Endothelial cell of umbilical vein (primary cell): ENCODE results near the gene CST9L. TPM values are rescaled to one million over a fixed set of nuclear protein-coding genes. Genes with fewer than 3 reads are reported as not detected.

ENCODE experiments used
- BruUV-seq: library from RNA; stranded (reverse); fragments of 400-500 nt; replicated peaks from 2 replicates; lab custom pipeline; 2021; lab: Mats Ljungman, UMichigan
- CTCF ChIA-PET: fragments of 300-600, 350-600 bp; sonication (Branson Sonifier 250); formaldehyde crosslinking; loops from one replicate; lab custom pipeline; 2021; ENCODE audit warnings: antibody characterized with exemption, inconsistent platforms; lab: Charles Lee
- POLR2A ChIA-PET: fragments of 300-600, 350-600 bp; sonication (Branson Sonifier 250); formaldehyde crosslinking; loops from one replicate; lab custom pipeline; 2021; ENCODE audit warnings: antibody characterized with exemption, inconsistent platforms; lab: Charles Lee
- DNase-seq: peaks from one replicate; pipeline ENCODE4 v3.0.0-alpha.2; 2011; ENCODE audit warnings: low read depth, low spot score
- FAIRE-seq: peaks from 2 replicates; lab custom pipeline; 2011; peaks lifted over from hg19 to GRCh38; lab: Jason Lieb, UNC
- H2AFZ ChIP-seq: 2 replicates; pipeline ENCODE4 v1.6.0; 2012; ENCODE audit warnings: low read depth, low read length, control low read depth, inconsistent platforms
- H3K27ac ChIP-seq: 2 replicates; pipeline ENCODE4 v1.5.1; 2011; ENCODE audit warnings: low read depth, mild to moderate bottlenecking, control low read depth, low read length, moderate library complexity; ENCODE audit not compliant: insufficient read depth
- H3K27me3 ChIP-seq, 2 experiments: 2 replicates each; pipeline versions ENCODE4 v1.6.0 to v1.6.1; 2011; ENCODE audit warnings: low read length in 2 of 2, mixed read lengths in 1 of 2; ENCODE audit not compliant: control insufficient read depth in 2 of 2, insufficient read depth in 2 of 2
- H3K36me3 ChIP-seq, 2 experiments: 2 replicates in 1 of 2; 3 replicates in 1 of 2; pipeline ENCODE4 v1.5.1; 2011; ENCODE audit warnings: low read length in 2 of 2, mild to moderate bottlenecking in 1 of 2, moderate library complexity in 1 of 2; ENCODE audit not compliant: control insufficient read depth in 2 of 2, insufficient read depth in 2 of 2; ENCODE audit errors: extremely low read depth in 1 of 2
- H3K4me1 ChIP-seq: 3 replicates; pipeline ENCODE4 v1.5.1; 2011; ENCODE audit warnings: mild to moderate bottlenecking, low read length; ENCODE audit not compliant: control insufficient read depth, insufficient read depth; ENCODE audit errors: extremely low read depth
- H3K4me2 ChIP-seq: 2 replicates; pipeline ENCODE4 v1.6.1; 2011; ENCODE audit warnings: low read length, control low read depth, mixed read lengths; ENCODE audit not compliant: insufficient read depth
- H3K4me3 ChIP-seq, 3 experiments: fragments of 200-600 bp in 1 of 3; sonication (generic), shearing (Covaris generic) in 1 of 3; replicated peaks in 1 of 3; 2 replicates each; pipeline ENCODE4 v1.5.1; 2011 to 2016; ENCODE audit warnings: control low read depth in 3 of 3, low read length in 3 of 3, mild to moderate bottlenecking in 2 of 3, inconsistent platforms in 1 of 3, low read depth in 1 of 3, moderate library complexity in 1 of 3; ENCODE audit not compliant: insufficient read depth in 1 of 3
- H3K79me2 ChIP-seq: 2 replicates; pipeline ENCODE4 v1.6.0; 2012; ENCODE audit warnings: low read length, inconsistent platforms; ENCODE audit not compliant: control insufficient read depth, insufficient read depth
- H3K9ac ChIP-seq: replicated peaks from 2 replicates; pipeline ENCODE3; 2011; ENCODE audit warnings: low read length, control low read depth; ENCODE audit not compliant: insufficient read depth; ENCODE audit errors: extremely low read depth
- H3K9me1 ChIP-seq: replicated peaks from 3 replicates; pipeline ENCODE4 v1.6.0; 2011; ENCODE audit warnings: mild to moderate bottlenecking, low read length; ENCODE audit not compliant: control insufficient read depth, insufficient read depth; ENCODE audit errors: extremely low read depth
- H3K9me3 ChIP-seq: replicated peaks from 2 replicates; pipeline ENCODE4 v1.5.1; 2012; ENCODE audit warnings: low read length, inconsistent platforms; ENCODE audit not compliant: control insufficient read depth, insufficient read depth
- H4K20me1 ChIP-seq: replicated peaks from 2 replicates; pipeline ENCODE3; 2011; ENCODE audit warnings: mild to moderate bottlenecking, low read length; ENCODE audit not compliant: control insufficient read depth, insufficient read depth; ENCODE audit errors: extremely low read depth
- CTCF ChIP-seq, 2 donors: IDR thresholded peaks; 1 replicate in 1 of 2; 2 replicates in 1 of 2; pipeline ENCODE4 v1.5.1; 2011; ENCODE audit warnings: low read length in 2 of 2, mild to moderate bottlenecking in 2 of 2, moderate library complexity in 2 of 2, control low read depth in 1 of 2, inconsistent platforms in 1 of 2, low read depth in 1 of 2; ENCODE audit not compliant: insufficient read depth in 1 of 2; ENCODE audit errors: extremely low read depth in 1 of 2
- EZH2 ChIP-seq: IDR thresholded peaks from 2 replicates; pipeline ENCODE4 v1.6.1; 2012; ENCODE audit warnings: borderline replicate concordance, low read depth, mild to moderate bottlenecking, moderate library complexity, low read length, inconsistent platforms; ENCODE audit not compliant: severe bottlenecking
- FOS ChIP-seq: IDR thresholded peaks from 2 replicates; pipeline ENCODE4 v1.6.1; 2011; ENCODE audit warnings: mild to moderate bottlenecking, low read length, moderate library complexity, borderline replicate concordance; ENCODE audit not compliant: insufficient read depth
- GATA2 ChIP-seq: IDR thresholded peaks from 2 replicates; pipeline ENCODE4 v1.7.0; 2011; ENCODE audit warnings: low read depth, mild to moderate bottlenecking, moderate library complexity, mixed read lengths, low read length; ENCODE audit not compliant: insufficient read length, insufficient read depth
- JUN ChIP-seq: IDR thresholded peaks from 2 replicates; pipeline ENCODE4 v1.6.1; 2011; ENCODE audit warnings: borderline replicate concordance, low read depth; ENCODE audit not compliant: insufficient read length, insufficient read depth
- MAX ChIP-seq: IDR thresholded peaks from 2 replicates; pipeline ENCODE4 v1.6.1; 2011; ENCODE audit not compliant: insufficient read depth, insufficient read length
- MYC ChIP-seq: IDR thresholded peaks from one replicate; pipeline ENCODE4 v1.6.1; 2011; ENCODE audit warnings: mild to moderate bottlenecking, low read depth, low read length
- POLR2A ChIP-seq: IDR thresholded peaks from 2 replicates; pipeline ENCODE4 v1.6.1; 2012; ENCODE audit warnings: low read depth, mild to moderate bottlenecking, control low read depth, low read length
- POLR2AphosphoS5 ChIP-seq: IDR thresholded peaks from 2 replicates; pipeline ENCODE4 v1.6.1; 2012; ENCODE audit warnings: low read depth, mild to moderate bottlenecking, control low read depth, low read length, moderate library complexity; ENCODE audit not compliant: insufficient read depth
- dilution Hi-C: fragments of 300-500 bp; cut with MboI; formaldehyde crosslinking; loops from one replicate; pipeline ENCODE4 v1.15.0; 2019; ENCODE audit warnings: low sequenced_read_pairs; ENCODE audit not compliant: extremely low pct_ligation_motif_present
- intact Hi-C: fragments of 100-400 bp; cut with micrococcal nuclease; formaldehyde crosslinking; loops from one replicate; pipeline ENCODE4 v1.10.0; 2022
- polyA plus RNA-seq, 4 experiments: library from polyadenylated mRNA; depleted of rRNA in 3 of 4; stranded (reverse) in 3 of 4; unstranded in 1 of 4; fragments of >200 nt; gene quantifications; 2 replicates each; pipeline versions ENCODE4 v1.2.1 to v1.2.3, GENCODE V29; 2011 to 2012; ENCODE audit warnings: missing spikeins in 1 of 4
- total RNA-seq: library from RNA; stranded (reverse); gene quantifications from 2 replicates; pipeline ENCODE4 v1.2.3, GENCODE V29; 2021

Gene CST9L
- total and polyA plus RNA-seq, 2 donors (not counting 3 experiments of a cell fraction or from before 2014, with no cell fraction given) = not detected

GRCh38 chr20:23603321-23603720, 35.0 kb upstream of the CST9L start:
- no peak overlapping the region for H2AFZ ChIP-seq
- H3K9me1 ChIP-seq = no peaks in the 10 kb centered on the region
- TF ChIP-seq MAX = no peak
- TF ChIP-seq JUN = no peak
- TF ChIP-seq EZH2 = no peak
- no peak for TF ChIP-seq GATA2
- TF ChIP-seq FOS = no peak
- no peak for TF ChIP-seq CTCF (IDR thresholded peaks at IDR 0.05; ENCODE audit: extremely low read depth in 1 of 2, insufficient read depth in 1 of 2, low read depth in 1 of 2, low read length in 2 of 2)
- TF ChIP-seq POLR2AphosphoS5 = no peak
- no peak for TF ChIP-seq POLR2A
- TF ChIP-seq MYC = no peak
- ChIA-PET POLR2A (no interaction called here), CTCF (interaction anchor here (0.8 to 2.2 kb wide), 2 partner anchors 157 to 161 kb away, joined by 3 to 8 read pairs; no protein-coding TSS in a partner anchor)
- FAIRE-seq = no peak
- H3K9me3 ChIP-seq = no peaks in the 10 kb centered on the region
- no peak overlapping the region for H3K9ac ChIP-seq
- no peak for DNase-seq
- H3K27me3 ChIP-seq = peaks cover 9 to 21% of the 10 kb centered on the region in 2 experiments
- BruUV-seq = no TSS peak
- no peaks in the 10 kb centered on the region for H4K20me1 ChIP-seq
- H3K4me1 ChIP-seq = no peaks in the 10 kb centered on the region
- H3K36me3 ChIP-seq = no peaks in the 10 kb centered on the region
- H3K4me2 ChIP-seq = no peak overlapping the region
- intact Hi-C loops (loop anchor here (10.0 kb wide), 3 partner anchors 61 to 919 kb away; partner anchors contain the start of gene THBD), dilution Hi-C loops (no loop called here)
- H3K79me2 ChIP-seq = no peaks in the 10 kb centered on the region
- H3K4me3 ChIP-seq = no peak overlapping the region
- H3K27ac ChIP-seq = no peak overlapping the region
